DOHH2 (cell line): ENCODE results near the gene SHLD1.

Experiments used
- H3F3A ChIP-seq: fragments of 200-600 bp; sonication (generic), shearing (Covaris generic); 2 replicates; pipeline ENCODE4 v1.6.0; 2016; ENCODE audit warnings: antibody characterized with exemption, mild to moderate bottlenecking; ENCODE audit not compliant: control insufficient read depth, insufficient read depth
- H3K27ac ChIP-seq: fragments of 200-600 bp; sonication (generic); 2 replicates; pipeline ENCODE4 v1.5.1; 2014; ENCODE audit warnings: low read depth, mild to moderate bottlenecking, low read length, moderate library complexity
- H3K27me3 ChIP-seq: fragments of 200-600 bp; sonication (generic); 2 replicates; pipeline ENCODE4 v1.6.1; 2014; ENCODE audit warnings: mild to moderate bottlenecking, low read length, mixed read lengths; ENCODE audit not compliant: control insufficient read depth
- H3K36me3 ChIP-seq: fragments of 200-600 bp; sonication (generic); 2 replicates; pipeline ENCODE4 v1.6.1; 2014; ENCODE audit warnings: mild to moderate bottlenecking, low read length, moderate library complexity, mixed read lengths; ENCODE audit not compliant: control insufficient read depth
- H3K4me1 ChIP-seq: fragments of 200-600 bp; sonication (generic); 2 replicates; pipeline ENCODE4 v1.6.1; 2014; ENCODE audit warnings: mild to moderate bottlenecking, low read length, mixed read lengths; ENCODE audit not compliant: control insufficient read depth
- H3K4me2 ChIP-seq: fragments of 200-600 bp; sonication (generic); 2 replicates; pipeline ENCODE4 v1.6.0; 2014; ENCODE audit warnings: mild to moderate bottlenecking, low read length, moderate library complexity
- H3K4me3 ChIP-seq: fragments of 200-600 bp; sonication (generic); 2 replicates; pipeline ENCODE4 v1.5.1; 2014; ENCODE audit warnings: mild to moderate bottlenecking, low read length, mixed read lengths
- H3K79me2 ChIP-seq: fragments of 200-600 bp; sonication (generic); 2 replicates; pipeline ENCODE4 v1.6.1; 2014; ENCODE audit warnings: mild to moderate bottlenecking, low read length, mixed read lengths; ENCODE audit not compliant: control insufficient read depth
- H3K9me2 ChIP-seq: fragments of 200-600 bp; sonication (generic); replicated peaks from 2 replicates; pipeline ENCODE4 v1.6.1; 2014; ENCODE audit warnings: mild to moderate bottlenecking, low read length, mixed read lengths; ENCODE audit not compliant: control insufficient read depth
- H3K9me3 ChIP-seq: fragments of 200-600 bp; sonication (generic); 2 replicates; pipeline ENCODE4 v1.6.1; 2014; ENCODE audit warnings: antibody characterized with exemption, low read length, mixed read lengths; ENCODE audit not compliant: control insufficient read depth, insufficient read depth
- H4K20me1 ChIP-seq: fragments of 200-600 bp; sonication (generic); 2 replicates; pipeline ENCODE4 v1.6.0; 2014; ENCODE audit warnings: low read depth, mild to moderate bottlenecking, antibody characterized with exemption, low read length, moderate library complexity; ENCODE audit not compliant: control insufficient read depth, insufficient read depth
- CTCF ChIP-seq: fragments of 200-600 bp; sonication (generic); IDR thresholded peaks from one replicate; pipeline ENCODE4 v1.5.1; 2014; ENCODE audit warnings: antibody characterized with exemption, mild to moderate bottlenecking, low read depth, low read length; ENCODE audit not compliant: poor library complexity, severe bottlenecking
- EZH2phosphoT487 ChIP-seq: fragments of 200-600 bp; sonication (generic); IDR thresholded peaks from 2 replicates; pipeline ENCODE4 v1.6.1; 2017; ENCODE audit warnings: borderline replicate concordance, mild to moderate bottlenecking, antibody characterized with exemption, low read length, moderate library complexity, mixed read lengths

Gene SHLD1

GRCh38 chr20:5788385-5788895, 38.2 kb downstream of the SHLD1 start:
- Histone ChIP-seq H3K27ac (no peak overlapping the region), H3K79me2 (peaks cover 8% of the 10 kb centered on the region; the same call in 1 of the 2 replicates), H3F3A (peaks cover 3% of the 10 kb centered on the region), H4K20me1 (no peaks in the 10 kb centered on the region), H3K9me3 (no peaks in the 10 kb centered on the region), H3K4me1 (peaks cover 59% of the 10 kb centered on the region), H3K27me3 (no peaks in the 10 kb centered on the region), H3K4me2 (no peak overlapping the region), H3K9me2 (no peaks in the 10 kb centered on the region), H3K36me3 (peaks cover 35% of the 10 kb centered on the region), H3K4me3 (no peak overlapping the region)
- peak; percentile 87 for TF ChIP-seq CTCF
- no peak for TF ChIP-seq EZH2phosphoT487

GRCh38 chr20:5789827-5790226, 39.6 kb downstream of the SHLD1 start:
- peaks cover 39% of the 10 kb centered on the region for H3K36me3 ChIP-seq
- H3K27ac ChIP-seq = no peak overlapping the region; the same call in 1 of the 2 replicates
- H3K4me3 ChIP-seq = no peak overlapping the region
- TF ChIP-seq CTCF (no peak), EZH2phosphoT487 (no peak)
- no peaks in the 10 kb centered on the region for H3K9me3 ChIP-seq
- H3F3A ChIP-seq = peaks cover 3% of the 10 kb centered on the region
- no peaks in the 10 kb centered on the region for H3K27me3 ChIP-seq
- peaks cover 73% of the 10 kb centered on the region for H3K4me1 ChIP-seq
- H3K4me2 ChIP-seq = no peak overlapping the region; the same call in 1 of the 2 replicates
- H3K9me2 ChIP-seq = no peaks in the 10 kb centered on the region
- peaks cover 8% of the 10 kb centered on the region; the same call in 1 of the 2 replicates for H3K79me2 ChIP-seq
- H4K20me1 ChIP-seq = no peaks in the 10 kb centered on the region

- no peaks in the 10 kb centered on the region for H3K9me2 ChIP-seq
- no peak overlapping the region for H3K4me3 ChIP-seq
- peaks cover 81% of the 10 kb centered on the region for H3K4me1 ChIP-seq
- H3F3A ChIP-seq = peaks cover 15% of the 10 kb centered on the region
- TF ChIP-seq CTCF = no peak
- no peak for TF ChIP-seq EZH2phosphoT487
- H3K79me2 ChIP-seq = peaks cover 8% of the 10 kb centered on the region
- H3K36me3 ChIP-seq = peaks cover 35% of the 10 kb centered on the region
- H3K27me3 ChIP-seq = no peaks in the 10 kb centered on the region
- H3K4me2 ChIP-seq = no peak overlapping the region
- H3K27ac ChIP-seq = no peak overlapping the region
- no peaks in the 10 kb centered on the region for H3K9me3 ChIP-seq
- no peaks in the 10 kb centered on the region for H4K20me1 ChIP-seq
Measured at GRCh38 chr20:5793916-5794315, 43.7 kb downstream of the SHLD1 start.
